ENCODE data around the gene CLEC16A.

CLEC16A gene

DNA sequence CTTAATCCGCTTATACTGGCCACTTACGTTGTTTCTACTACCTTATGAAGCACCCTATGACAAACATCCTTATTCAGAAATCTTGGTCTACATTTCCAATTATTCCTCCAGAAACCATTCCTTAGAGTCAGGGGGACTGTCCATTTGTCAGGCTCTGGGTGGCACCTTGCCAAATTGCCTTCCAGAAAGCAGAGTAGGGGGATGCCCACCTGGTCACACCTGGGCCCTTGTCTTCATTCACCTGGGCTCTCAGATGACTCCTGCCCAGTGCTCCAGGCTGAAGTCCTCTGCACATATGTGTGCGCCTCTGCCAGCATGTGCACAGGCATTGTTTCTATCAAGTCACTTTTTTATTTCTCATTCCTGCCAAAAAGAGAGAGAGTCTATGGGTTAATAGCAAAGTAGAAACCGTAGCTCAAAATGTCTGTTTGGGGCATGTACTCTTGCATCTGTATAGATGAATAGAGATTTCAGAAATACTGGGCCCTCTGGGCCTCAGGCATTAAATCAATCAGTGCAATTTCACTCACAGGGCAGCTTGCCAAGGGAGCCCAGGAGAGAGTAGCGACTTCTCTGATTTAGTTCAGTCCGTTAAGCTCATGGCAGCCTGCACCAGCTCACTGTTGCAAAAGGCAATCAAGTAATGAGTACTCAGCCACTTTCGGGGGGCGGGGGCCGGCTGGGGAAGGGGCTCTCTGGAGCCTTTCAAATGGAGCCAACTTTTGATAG is 207.0 kb downstream of the CLEC16A start:
- no peak for DNase-seq

GRCh38 chr16:11151885-11152629 is 207.7 kb downstream of the CLEC16A start:
- DNase-seq, result no peak

GRCh38 chr16:11152677-11153331 is 208.4 kb downstream of the CLEC16A start:
- no peak for DNase-seq

DNA sequence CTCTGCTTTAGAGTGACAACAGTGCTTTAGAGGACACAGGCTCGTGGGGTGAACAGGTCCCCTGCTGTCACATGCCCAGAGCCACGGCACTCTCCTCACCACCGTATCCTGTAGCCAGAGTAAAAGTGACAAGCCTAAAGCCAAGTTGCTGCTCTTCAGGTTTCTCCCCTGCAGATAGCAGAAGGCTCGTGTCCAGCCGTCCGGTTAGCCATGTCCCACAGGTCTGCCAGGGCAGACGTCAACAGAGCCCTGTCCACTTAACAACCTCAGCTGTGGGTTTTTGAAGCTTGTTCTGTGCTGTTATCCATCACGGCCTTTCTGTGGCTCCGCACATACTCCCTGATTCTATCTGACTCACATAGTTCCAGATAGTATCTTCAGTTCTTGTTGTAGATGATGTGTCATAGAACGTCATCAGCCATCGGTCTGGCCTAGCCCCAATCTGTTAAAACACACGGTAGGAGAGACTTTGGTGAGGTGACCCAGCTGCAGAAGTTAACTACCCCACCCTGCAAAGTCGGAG is 211.0 kb downstream of the CLEC16A start:
- DNase-seq, result no peak

- DNase-seq, result no peak
These were observed 212.0 kb downstream of the CLEC16A start for GRCh38 chr16:11156401-11156800.

DNA sequence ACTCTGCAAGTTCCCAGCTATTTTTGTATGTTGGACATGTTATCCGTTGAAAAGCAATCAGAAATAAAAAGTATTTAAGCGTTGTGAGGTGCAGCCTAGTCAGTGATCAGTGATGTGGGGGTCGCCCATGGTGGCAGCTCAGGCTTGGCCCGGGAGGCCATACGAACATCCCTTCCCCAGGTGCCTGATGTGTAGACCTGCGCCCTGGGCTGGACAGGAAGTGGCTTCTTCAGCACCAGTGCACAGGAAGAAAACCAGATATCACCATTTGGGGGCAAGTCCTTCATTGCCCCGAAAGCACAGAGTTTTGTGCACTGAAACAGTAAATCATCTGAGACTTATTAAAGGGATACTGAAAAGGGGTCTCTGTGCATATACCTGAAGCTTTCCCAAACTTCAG is 212.8 kb downstream of the CLEC16A start:
- no peak for DNase-seq

GRCh38 chr16:11158018-11158417 is 213.7 kb downstream of the CLEC16A start:
- no peak for DNase-seq

DNA sequence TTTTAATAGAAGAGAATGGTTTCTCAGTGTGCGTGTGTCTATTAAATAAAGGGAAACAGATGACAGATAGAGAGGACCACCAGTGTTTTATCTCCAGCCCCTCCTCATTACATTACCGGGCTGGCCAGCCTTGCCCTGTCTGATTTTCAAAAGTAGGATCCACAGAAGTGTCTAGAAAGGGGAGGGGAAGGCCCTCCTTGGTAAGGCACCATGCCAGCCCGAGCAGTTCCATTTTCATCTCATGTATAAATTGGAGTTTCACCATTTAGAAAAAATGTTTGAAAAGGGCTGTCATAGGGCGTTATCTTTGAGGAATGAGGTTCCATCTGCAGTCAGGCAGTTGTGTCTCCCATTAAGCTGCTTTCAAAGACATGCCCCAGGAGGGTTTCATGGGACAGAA is 214.9 kb downstream of the CLEC16A start:
- DNase-seq, result no peak

- no peak for DNase-seq
These were observed 216.3 kb downstream of the CLEC16A start for GRCh38 chr16:11160676-11161115.

DNA sequence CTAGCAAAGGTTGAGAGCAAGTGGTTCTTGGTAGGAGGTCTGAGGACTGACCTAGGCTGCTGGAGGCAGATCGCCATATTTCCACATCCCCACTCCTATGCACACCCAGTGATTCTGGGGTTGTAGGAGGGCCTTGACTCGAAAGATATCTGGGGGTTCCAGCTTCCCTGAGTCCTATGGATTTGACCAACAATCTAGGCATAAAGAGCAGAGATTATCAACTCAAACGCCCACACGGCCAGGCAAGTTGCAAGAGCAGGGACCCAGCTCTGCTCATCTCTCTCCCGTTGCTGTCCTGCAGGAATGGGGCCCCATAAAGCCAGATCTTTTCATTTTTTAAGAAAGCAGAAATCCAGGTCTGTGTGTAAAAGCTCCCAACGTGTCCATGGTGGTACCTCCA is 217.1 kb downstream of the CLEC16A start:
- no peak for DNase-seq

GRCh38 chr16:11161974-11162373 is 217.6 kb downstream of the CLEC16A start:
- no peak for DNase-seq

GRCh38 chr16:11162586-11163268 is 218.4 kb downstream of the CLEC16A start:
- no peak for DNase-seq

DNA sequence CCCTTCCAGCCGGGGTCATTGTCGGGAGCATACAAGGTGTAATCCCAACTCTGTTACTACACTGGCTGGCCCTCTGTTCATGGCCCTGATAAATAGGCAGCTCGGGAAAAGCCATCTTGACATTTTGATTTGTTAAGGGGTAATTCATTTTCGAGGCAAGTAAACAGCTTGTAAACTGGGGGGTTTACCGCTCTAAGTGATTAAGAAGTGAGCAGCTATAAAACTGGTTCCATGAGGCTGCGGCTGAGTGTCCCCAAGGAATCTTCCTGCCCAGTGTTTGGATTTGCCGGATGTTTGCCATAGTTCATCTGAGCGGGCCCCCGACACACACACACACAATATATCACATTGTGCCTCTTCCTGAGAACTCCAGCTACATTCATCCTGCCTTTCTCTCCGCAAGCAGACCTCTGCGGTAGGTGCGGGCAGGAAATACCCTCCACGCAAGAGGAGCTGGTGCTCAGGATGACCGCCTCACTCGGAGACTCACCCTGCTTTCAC is 219.4 kb downstream of the CLEC16A start:
- no peak for DNase-seq

- no peak for DNase-seq
These were observed 220.3 kb downstream of the CLEC16A start for GRCh38 chr16:11164482-11165270.

DNA sequence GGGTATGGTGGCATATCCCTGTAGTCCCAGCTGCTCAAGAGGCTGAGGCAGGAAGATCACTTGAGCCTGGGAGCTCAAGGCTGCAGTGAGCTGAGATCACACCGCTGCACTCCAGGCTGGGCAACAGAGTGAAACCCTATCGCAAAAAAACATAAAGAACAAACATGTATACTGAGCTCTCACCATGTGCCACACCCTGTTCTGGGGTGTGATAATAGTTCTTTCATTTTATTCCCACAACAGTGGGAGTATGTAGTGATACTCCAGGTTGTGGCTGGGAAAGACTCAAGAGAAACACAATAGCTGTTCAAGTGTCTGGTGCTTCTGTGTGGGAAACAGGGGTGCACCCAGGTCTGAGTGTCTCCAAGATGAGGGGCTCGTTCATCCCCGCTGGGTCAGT is 221.0 kb downstream of the CLEC16A start:
- DNase-seq, result no peak

DNA sequence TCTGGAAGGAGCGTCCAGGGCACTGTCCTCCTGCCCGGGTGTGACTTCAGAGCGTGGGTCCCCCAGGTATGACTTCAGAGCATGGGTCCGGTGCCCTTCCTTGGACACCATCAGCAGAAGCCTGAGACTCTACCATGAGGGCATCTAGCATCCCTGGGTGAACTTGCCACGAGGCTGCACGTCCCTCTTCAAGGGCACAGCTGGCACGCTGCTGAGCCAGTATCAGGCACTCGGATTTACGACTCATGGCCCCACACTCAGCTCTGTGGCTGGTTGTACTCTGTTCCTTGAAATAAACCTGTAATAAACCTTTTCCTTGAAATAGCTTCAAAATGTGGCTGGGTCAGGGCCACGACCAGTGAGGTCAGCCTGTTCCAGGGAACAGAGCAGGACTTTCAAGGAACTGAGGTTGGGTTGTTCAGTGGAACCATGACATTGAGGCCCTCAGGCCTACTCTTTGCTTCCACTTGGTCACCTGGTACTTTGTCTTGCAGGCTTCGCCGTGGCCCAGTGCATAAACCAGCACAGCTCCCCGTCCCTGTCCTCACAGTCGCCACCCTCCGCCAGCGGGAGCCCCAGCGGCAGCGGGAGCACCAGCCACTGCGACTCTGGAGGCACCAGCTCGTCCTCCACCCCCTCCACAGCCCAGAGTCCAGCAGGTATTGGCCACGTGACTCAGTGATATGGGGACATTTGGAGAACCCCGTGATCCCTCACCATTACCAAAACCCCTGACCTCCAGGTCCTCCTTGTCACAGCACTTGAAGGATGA is 221.7 kb downstream of the CLEC16A start:
- no peak for DNase-seq

GRCh38 chr16:11167581-11167980 is 223.2 kb downstream of the CLEC16A start:
- DNase-seq, result no peak

- no peak for DNase-seq
These were observed 224.2 kb downstream of the CLEC16A start for GRCh38 chr16:11168386-11169051.

- DNase-seq, result no peak
These were observed 225.3 kb downstream of the CLEC16A start for GRCh38 chr16:11169641-11170040.

Data from nucleus accumbens (tissue), 56 donors.